M059J (cell line): ENCODE data around the gene OR4A16. TPM values are rescaled to one million over a fixed set of nuclear protein-coding genes. Genes with fewer than 3 reads are reported as not detected.

Experiments used
- DNase-seq: peaks from one replicate; pipeline ENCODE4 v3.0.0-alpha.2; 2012; ENCODE audit warnings: low read depth
- total RNA-seq: library from RNA; depleted of rRNA; stranded (reverse); fragments of >200 nt; shearing (Covaris generic); gene quantifications from 2 replicates; pipeline ENCODE4 v1.2.3, GENCODE V29; 2014; rRNA removed

Gene OR4A16
- total RNA-seq, result not detected in 2 replicates

- DNase-seq, result no peak
These were observed at the start of gene OR4A16 for GRCh38 chr11:55342901-55343300. Gene OR4A16, plus strand, starts transcription at chr11:55343201. Its CDS starts 0 bp downstream, at chr11:55343201.

- no peak for DNase-seq
These were observed 18.5 kb upstream of the OR4A16 start for GRCh38 chr11:55324500-55324899.

- DNase-seq, result no peak
These were observed 2.3 kb downstream of the OR4A16 start for GRCh38 chr11:55345306-55345705.

- DNase-seq, result no peak
These were observed 6.0 kb downstream of the OR4A16 start for GRCh38 chr11:55349032-55349431.

GRCh38 chr11:55357560-55358184 is 14.7 kb downstream of the OR4A16 start:
- DNase-seq, result no peak

GRCh38 chr11:55367674-55368073 is 24.7 kb downstream of the OR4A16 start, which contains the start of gene OR4A15:
Gene OR4A15, plus strand, starts transcription at chr11:55367974. Its CDS starts 0 bp downstream, at chr11:55367974.
- no peak for DNase-seq

Other genes starting within 250 kb of the OR4A16 start
- not detected in 2 replicates for gene TRIM48, start 81.0 kb upstream of the OR4A16 start, total RNA-seq
- gene OR4A15, start 24.8 kb downstream of the OR4A16 start, total RNA-seq, result not detected in 2 replicates
- not detected in 2 replicates for gene OR4C15, start 211.3 kb downstream of the OR4A16 start, total RNA-seq
- not detected in 2 replicates for gene OR4C16, start 228.9 kb downstream of the OR4A16 start, total RNA-seq